ENCODE data around the gene DYSF.

- TF ChIP-seq CTCF (conservative IDR thresholded peaks at IDR 0.05; ENCODE audit: low read depth, low read length) (no peak), EZH2 (IDR thresholded peaks at IDR 0.05; ENCODE audit: borderline replicate concordance, low read depth, low read length, poor library complexity, severe bottlenecking) (no peak)
Measured at GRCh38 chr2:71690876-71691475, 237.6 kb downstream of the DYSF start.
